ENCODE data around the gene ROBO2.

The ROBO2 gene

GRCh38 chr3:77051591-77051990 lies 11.7 kb downstream of the ROBO2 start:
- no peak overlapping the region for H3K4me3 ChIP-seq (ENCODE audit: low read depth, low read length)
- DNase-seq (ENCODE audit: low read depth): no peak
- no peak for TF ChIP-seq CTCF (IDR thresholded peaks at IDR 0.05; ENCODE audit: insufficient read depth, low read depth, low read length, missing control alignments)

GRCh38 chr3:77052051-77052501 lies 12.2 kb downstream of the ROBO2 start:
- TF ChIP-seq CTCF (IDR thresholded peaks at IDR 0.05; ENCODE audit: insufficient read depth, low read depth, low read length, missing control alignments): no peak
- no peak for DNase-seq (ENCODE audit: low read depth)
- H3K4me3 ChIP-seq (ENCODE audit: low read depth, low read length): no peak overlapping the region

- H3K4me3 ChIP-seq (ENCODE audit: low read depth, low read length): no peak overlapping the region
- TF ChIP-seq CTCF (IDR thresholded peaks at IDR 0.05; ENCODE audit: insufficient read depth, low read depth, low read length, missing control alignments): no peak
- DNase-seq (ENCODE audit: low read depth): no peak
Measured at GRCh38 chr3:77052733-77053670, 13.1 kb downstream of the ROBO2 start.

GRCh38 chr3:77053795-77054194 lies 13.9 kb downstream of the ROBO2 start:
- no peak for TF ChIP-seq CTCF (IDR thresholded peaks at IDR 0.05; ENCODE audit: insufficient read depth, low read depth, low read length, missing control alignments)
- no peak overlapping the region for H3K4me3 ChIP-seq (ENCODE audit: low read depth, low read length)
- no peak for DNase-seq (ENCODE audit: low read depth)

GRCh38 chr3:77055841-77056341 lies 16.0 kb downstream of the ROBO2 start:
- no peak for DNase-seq (ENCODE audit: low read depth)
- no peak overlapping the region for H3K4me3 ChIP-seq (ENCODE audit: low read depth, low read length)
- TF ChIP-seq CTCF (IDR thresholded peaks at IDR 0.05; ENCODE audit: insufficient read depth, low read depth, low read length, missing control alignments): no peak

- no peak for DNase-seq (ENCODE audit: low read depth)
- no peak overlapping the region for H3K4me3 ChIP-seq (ENCODE audit: low read depth, low read length)
- no peak for TF ChIP-seq CTCF (IDR thresholded peaks at IDR 0.05; ENCODE audit: insufficient read depth, low read depth, low read length, missing control alignments)
Measured at GRCh38 chr3:77059354-77059753, 19.5 kb downstream of the ROBO2 start.

All from GM12865 (cell line).